NT2/D1 (cell line): ENCODE measurements around the gene HES7.

ENCODE experiments used
- SUZ12 ChIP-seq: IDR thresholded peaks from 2 replicates; pipeline ENCODE4 v1.6.1; 2011; ENCODE audit not compliant: insufficient read length, insufficient read depth; ENCODE audit errors: extremely low read depth
- YY1 ChIP-seq: IDR thresholded peaks from 2 replicates; pipeline ENCODE4 v1.6.1; 2011; ENCODE audit not compliant: insufficient read length, insufficient read depth
- ZNF274 ChIP-seq: IDR thresholded peaks from 2 replicates; pipeline ENCODE4 v1.6.1; 2011; ENCODE audit warnings: mild to moderate bottlenecking, low read depth, low read length

DNA sequence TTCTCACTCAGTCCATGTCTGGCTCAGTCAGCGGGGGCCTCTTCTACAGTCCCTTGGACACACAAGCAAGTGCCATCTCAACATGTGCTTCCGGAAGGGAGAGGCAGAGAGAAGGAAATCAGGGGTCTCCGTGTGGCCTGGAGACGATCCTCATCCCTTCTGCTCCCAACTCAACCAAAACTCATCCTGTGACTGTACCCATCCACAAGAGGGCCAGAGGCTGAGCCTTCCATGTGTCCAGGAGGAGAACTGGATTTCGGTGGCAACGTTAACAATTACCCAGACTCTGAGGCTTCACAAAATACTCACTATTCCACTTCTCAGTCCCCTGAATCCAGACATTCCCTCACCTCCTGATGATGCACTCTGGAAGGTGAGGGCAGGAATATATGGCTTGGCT is 28.5 kb downstream of the HES7 start:
- no peak for TF ChIP-seq SUZ12
- TF ChIP-seq ZNF274 = no peak
- no peak for TF ChIP-seq YY1
